RKO (cell line): ENCODE measurements around the gene GSTT2B.
"Not testable (repeated sequence)": the region's sequence is repeated elsewhere in the genome, so short reads cannot be mapped to it uniquely, and the experiment has no call there.

Experiments
- DNase-seq: peaks from one replicate; pipeline ENCODE4 v3.0.0-alpha.2; 2016; ENCODE audit warnings: low spot score

The GSTT2B gene

GRCh38 chr22:23984430-23984829, 23.4 kb upstream of the GSTT2B start:
- DNase-seq = peak; percentile 41

GRCh38 chr22:23980567-23980966, 19.6 kb upstream of the GSTT2B start:
- DNase-seq = not testable (repeated sequence)

- DNase-seq = not testable (repeated sequence)
Measured at GRCh38 chr22:23979557-23980240, 18.7 kb upstream of the GSTT2B start, which contains the start of gene GSTT2. Gene GSTT2 (plus strand): TSS chr22:23980134.

GRCh38 chr22:23977304-23977703, 16.3 kb upstream of the GSTT2B start:
- not testable (repeated sequence) for DNase-seq

- not testable (repeated sequence) for DNase-seq
Measured at GRCh38 chr22:23974836-23975352, 13.9 kb upstream of the GSTT2B start.

- not testable (repeated sequence) for DNase-seq
Measured at GRCh38 chr22:23974345-23974744, 13.3 kb upstream of the GSTT2B start, which contains the start of gene DDT. Gene DDT (minus strand): TSS chr22:23974441. CDS start chr22:23974414, 27 bp downstream.

GRCh38 chr22:23971927-23972326, 10.9 kb upstream of the GSTT2B start:
- not testable (repeated sequence) for DNase-seq

- no peak for DNase-seq
Measured at GRCh38 chr22:23970816-23971486, 10.0 kb upstream of the GSTT2B start.

GRCh38 chr22:23970201-23970641, 9.2 kb upstream of the GSTT2B start:
- no peak for DNase-seq

GRCh38 chr22:23969071-23969470, 8.1 kb upstream of the GSTT2B start:
- no peak for DNase-seq

GRCh38 chr22:23966568-23966967, 5.6 kb upstream of the GSTT2B start, which contains the start of gene DDTL:
Gene DDTL (plus strand): TSS chr22:23966888. CDS start chr22:23966915, 27 bp downstream.
- DNase-seq = not testable (repeated sequence)

GRCh38 chr22:23966094-23966493, 5.1 kb upstream of the GSTT2B start:
- DNase-seq = not testable (repeated sequence)

- peak; percentile 47 for DNase-seq
Measured at GRCh38 chr22:23956301-23956900, 4.6 kb downstream of the GSTT2B start.

GRCh38 chr22:23955886-23956285, 5.1 kb downstream of the GSTT2B start:
- DNase-seq = not testable (repeated sequence)

- DNase-seq = not testable (repeated sequence)
Measured at GRCh38 chr22:23954991-23955305, 6.0 kb downstream of the GSTT2B start.

- DNase-seq = not testable (repeated sequence)
Measured at GRCh38 chr22:23954193-23954990, 6.6 kb downstream of the GSTT2B start.

GRCh38 chr22:23953485-23953884, 7.5 kb downstream of the GSTT2B start:
- DNase-seq = not testable (repeated sequence)

- DNase-seq = not testable (repeated sequence)
Measured at GRCh38 chr22:23952794-23953405, 8.1 kb downstream of the GSTT2B start.

GRCh38 chr22:23951383-23951782, 9.6 kb downstream of the GSTT2B start:
- not testable (repeated sequence) for DNase-seq

- not testable (repeated sequence) for DNase-seq
Measured at GRCh38 chr22:23949764-23950163, 11.2 kb downstream of the GSTT2B start.

- DNase-seq = not testable (repeated sequence)
Measured at GRCh38 chr22:23947391-23947790, 13.6 kb downstream of the GSTT2B start.
